HFFc6 (cell line): ENCODE measurements around the gene ZBTB45. TPM values are rescaled to one million over a fixed set of nuclear protein-coding genes. Genes with fewer than 3 reads are reported as not detected.

Experiments used
- DNase-seq: peaks from one replicate; pipeline ENCODE4 v3.0.0-alpha.2; 2018
- H3K27ac Mint-ChIP-seq: 2 replicates; pipeline ENCODE4 v1.8.0; 2020; ENCODE audit warnings: mild to moderate bottlenecking, mixed read lengths
- H3K27me3 Mint-ChIP-seq: 2 replicates; pipeline ENCODE4 v1.8.0; 2021; ENCODE audit warnings: mild to moderate bottlenecking, moderate library complexity, mixed read lengths; ENCODE audit not compliant: insufficient read depth
- H3K36me3 Mint-ChIP-seq: 2 replicates; pipeline ENCODE4 v1.8.0; 2021; ENCODE audit warnings: low read depth, mixed read lengths
- H3K4me1 Mint-ChIP-seq: 2 replicates; pipeline ENCODE4 v1.8.0; 2020; ENCODE audit warnings: low read depth, mixed read lengths
- H3K4me3 Mint-ChIP-seq: 2 replicates; pipeline ENCODE4 v1.8.0; 2020; ENCODE audit warnings: mild to moderate bottlenecking, moderate library complexity, mixed read lengths
- H3K9me3 Mint-ChIP-seq: 2 replicates; pipeline ENCODE4 v1.8.0; 2020; ENCODE audit warnings: mild to moderate bottlenecking, mixed read lengths
- CTCF ChIP-seq: fragments of 200-600 bp; sonication (generic); IDR thresholded peaks from 2 replicates; pipeline ENCODE4 v1.5.0; 2021; ENCODE audit warnings: antibody characterized with exemption, mild to moderate bottlenecking
- total RNA-seq, 6 experiments: library from RNA; stranded (reverse); fragmentation: NEBNext Ultra II Directional; extraction: Animal tissue kit (Norgen Biotek cat#: 25700); gene quantifications; 2 replicates in 1 of 6; 3 replicates in 5 of 6; pipeline ENCODE4 v1.2.3, GENCODE V29; 2021

The ZBTB45 gene
- total RNA-seq, 6 experiments from 2014 or later, result 15.0 to 17.4 (median 16.7) TPM

- Mint-ChIP-seq H3K9me3 (no peaks in the 10 kb centered on the region), H3K4me1 (peaks cover 44% of the 10 kb centered on the region), H3K4me3 (no peak overlapping the region), H3K27me3 (peaks cover 12% of the 10 kb centered on the region), H3K36me3 (peaks cover 54% of the 10 kb centered on the region), H3K27ac (no peak overlapping the region; the same call in 1 of the 2 replicates)
- no peak for TF ChIP-seq CTCF
- no peak for DNase-seq
Observed at GRCh38 chr19:58549664-58550361, 30.2 kb upstream of the ZBTB45 start.

GRCh38 chr19:58548859-58549663, 29.5 kb upstream of the ZBTB45 start:
- peaks cover 9% of the 10 kb centered on the region for H3K27me3 Mint-ChIP-seq
- no peak for TF ChIP-seq CTCF
- H3K27ac Mint-ChIP-seq, result no peak overlapping the region; the same call in 1 of the 2 replicates
- no peak overlapping the region for H3K4me3 Mint-ChIP-seq
- no peak for DNase-seq
- peaks cover 37% of the 10 kb centered on the region for H3K4me1 Mint-ChIP-seq
- peaks cover 47% of the 10 kb centered on the region for H3K36me3 Mint-ChIP-seq
- H3K9me3 Mint-ChIP-seq, result no peaks in the 10 kb centered on the region

- Mint-ChIP-seq H3K4me3 (peak overlapping the region; percentile 97; the same call in 1 of the 2 replicates), H3K9me3 (no peaks in the 10 kb centered on the region), H3K27ac (no peak overlapping the region), H3K27me3 (peaks cover 4% of the 10 kb centered on the region; the same call in 1 of the 2 replicates), H3K4me1 (peaks cover 32% of the 10 kb centered on the region), H3K36me3 (peaks cover 36% of the 10 kb centered on the region)
- DNase-seq, result no peak
- TF ChIP-seq CTCF, result no peak
Observed at GRCh38 chr19:58547323-58548312, 28.0 kb upstream of the ZBTB45 start.

GRCh38 chr19:58546019-58546530, 26.5 kb upstream of the ZBTB45 start:
- Mint-ChIP-seq H3K27ac (peak overlapping the region; percentile 76), H3K27me3 (0 out of 2 replicates have a peak, but pooled peaks cover 3% of the 10 kb centered on the region), H3K4me3 (peak overlapping the region; percentile 97), H3K9me3 (no peaks in the 10 kb centered on the region), H3K4me1 (peaks cover 22% of the 10 kb centered on the region), H3K36me3 (peaks cover 27% of the 10 kb centered on the region)
- no peak for TF ChIP-seq CTCF
- DNase-seq, result no peak
